ENCODE results near the gene IGSF5.
"Not testable (repeated sequence)": the region's sequence is repeated elsewhere in the genome, so short reads cannot be mapped to it uniquely, and the experiment has no call there.

Gene IGSF5

DNA sequence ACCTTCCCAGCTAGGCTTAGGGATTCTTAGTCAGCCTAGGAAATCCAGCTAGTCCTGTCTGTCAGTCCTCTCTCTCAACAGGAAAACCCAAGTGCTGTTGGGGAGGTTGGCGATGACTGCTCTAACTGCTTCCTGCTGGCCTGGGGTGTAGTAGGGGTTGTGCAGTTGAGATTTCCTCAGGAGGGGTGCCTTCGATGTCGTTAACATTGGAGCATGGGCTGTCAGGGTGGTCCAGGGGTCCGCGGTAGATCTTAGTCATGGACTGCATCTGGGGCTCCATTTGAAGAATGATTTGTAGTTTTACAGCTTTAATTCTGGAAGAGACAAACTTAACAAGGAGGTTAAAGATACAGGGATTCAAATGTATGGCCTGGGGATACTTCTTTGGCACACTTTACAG, 5.5 kb upstream of the IGSF5 start:
- DNase-seq (ENCODE audit: low spot score) = not testable (repeated sequence)

DNA sequence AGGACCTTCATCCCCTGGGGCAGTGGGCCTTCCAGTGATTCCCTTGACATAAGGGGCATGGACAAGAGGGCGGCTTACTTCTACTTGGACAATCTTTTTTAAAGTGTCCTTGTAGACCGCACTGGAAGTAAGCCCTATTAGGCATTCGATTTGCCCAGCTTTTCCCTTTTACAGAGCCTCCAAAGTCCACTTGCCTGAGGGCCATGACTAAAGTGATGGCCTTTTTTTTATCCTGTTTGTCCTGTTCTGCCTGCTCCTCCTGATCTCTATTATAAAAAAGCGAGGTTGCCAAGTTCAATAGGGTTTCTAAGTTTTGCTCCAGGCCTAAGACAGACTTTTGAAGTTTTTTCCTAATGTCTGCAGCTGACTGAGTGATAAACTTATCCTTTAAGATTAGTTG, 2.4 kb upstream of the IGSF5 start:
- not testable (repeated sequence) for DNase-seq (ENCODE audit: low spot score)

DNA sequence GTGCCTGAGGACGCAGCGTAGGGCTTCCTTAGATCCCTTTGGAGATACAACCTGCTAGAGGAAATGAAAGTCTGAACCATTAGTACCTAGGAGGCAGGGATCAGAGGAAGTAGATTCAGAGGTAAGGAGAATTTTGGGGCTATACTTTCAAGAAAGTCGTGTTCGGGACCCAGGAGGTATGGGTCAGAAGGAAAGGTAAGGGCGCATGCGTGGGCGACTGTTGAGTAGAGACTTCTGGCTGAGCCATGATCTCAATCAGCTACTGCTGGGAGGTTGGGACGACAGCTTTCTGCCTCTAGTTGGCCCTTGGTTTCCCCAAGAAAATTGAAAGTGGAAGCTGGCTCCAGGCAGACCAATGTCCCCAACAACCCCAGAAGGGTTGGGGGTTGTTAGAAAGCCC, 349 bp downstream of the IGSF5 start:
- not testable (repeated sequence) for DNase-seq (ENCODE audit: low spot score)

DNA sequence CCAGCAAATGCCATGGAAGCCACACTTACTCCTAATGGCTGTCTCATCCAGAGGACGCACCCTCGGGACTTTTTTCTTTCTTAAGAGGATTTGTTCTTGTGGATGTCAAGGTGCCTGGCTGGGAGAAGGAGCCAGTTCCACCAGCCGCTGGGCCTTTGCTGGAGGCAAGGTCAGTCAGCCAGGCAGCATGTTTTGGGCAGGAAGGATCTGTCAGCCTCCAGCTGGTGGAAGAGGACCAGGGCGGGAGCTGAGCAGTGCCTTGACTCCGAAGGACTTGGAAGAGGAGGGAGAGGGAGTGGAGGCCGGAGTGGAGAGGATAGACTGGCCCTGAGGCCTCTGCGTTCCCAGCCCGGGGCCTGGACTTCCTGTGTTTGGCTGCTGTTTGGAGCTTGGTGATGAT, 5.7 kb downstream of the IGSF5 start:
- DNase-seq (ENCODE audit: low spot score) = no peak

DNA sequence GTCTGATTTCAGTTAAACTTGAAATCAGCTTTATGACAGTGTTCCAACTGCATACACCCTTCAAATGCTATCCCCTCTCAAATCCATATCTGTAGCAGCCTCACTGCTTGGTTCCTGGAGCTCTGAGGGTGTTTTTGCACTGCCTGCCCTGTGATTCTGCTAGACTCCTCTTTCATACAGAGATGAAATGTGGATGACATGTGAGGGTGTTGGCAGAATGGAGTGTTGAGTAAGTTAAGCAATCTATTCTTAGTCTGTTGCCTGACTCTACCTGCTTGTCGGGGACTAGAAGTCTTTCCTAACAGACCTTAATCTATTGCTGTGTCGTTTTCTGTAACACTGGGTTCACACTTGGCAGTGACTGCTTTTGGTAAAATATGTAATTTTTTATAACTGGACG, 9.8 kb downstream of the IGSF5 start:
- DNase-seq (ENCODE audit: low spot score) = no peak

DNA sequence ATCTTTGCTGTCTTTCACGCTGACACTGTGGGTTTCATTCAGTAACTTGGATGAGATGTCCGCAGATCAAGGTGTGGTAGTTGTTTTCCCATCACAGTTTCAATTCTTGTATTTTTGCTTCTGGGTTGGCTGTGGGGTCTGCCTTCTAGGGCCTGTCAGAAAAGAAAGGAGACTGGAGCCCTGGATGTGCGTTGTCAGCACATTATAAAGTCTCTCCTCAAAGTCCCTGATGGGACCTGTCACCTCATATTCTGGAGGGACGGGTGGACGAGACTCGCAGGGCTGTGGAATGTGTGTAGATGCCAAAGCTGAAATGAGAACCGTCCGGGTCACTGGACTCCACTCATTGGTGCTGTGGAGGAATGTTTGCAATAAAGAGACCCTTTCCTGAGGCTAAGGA, 11.3 kb downstream of the IGSF5 start:
- no peak for DNase-seq (ENCODE audit: low spot score)

DNA sequence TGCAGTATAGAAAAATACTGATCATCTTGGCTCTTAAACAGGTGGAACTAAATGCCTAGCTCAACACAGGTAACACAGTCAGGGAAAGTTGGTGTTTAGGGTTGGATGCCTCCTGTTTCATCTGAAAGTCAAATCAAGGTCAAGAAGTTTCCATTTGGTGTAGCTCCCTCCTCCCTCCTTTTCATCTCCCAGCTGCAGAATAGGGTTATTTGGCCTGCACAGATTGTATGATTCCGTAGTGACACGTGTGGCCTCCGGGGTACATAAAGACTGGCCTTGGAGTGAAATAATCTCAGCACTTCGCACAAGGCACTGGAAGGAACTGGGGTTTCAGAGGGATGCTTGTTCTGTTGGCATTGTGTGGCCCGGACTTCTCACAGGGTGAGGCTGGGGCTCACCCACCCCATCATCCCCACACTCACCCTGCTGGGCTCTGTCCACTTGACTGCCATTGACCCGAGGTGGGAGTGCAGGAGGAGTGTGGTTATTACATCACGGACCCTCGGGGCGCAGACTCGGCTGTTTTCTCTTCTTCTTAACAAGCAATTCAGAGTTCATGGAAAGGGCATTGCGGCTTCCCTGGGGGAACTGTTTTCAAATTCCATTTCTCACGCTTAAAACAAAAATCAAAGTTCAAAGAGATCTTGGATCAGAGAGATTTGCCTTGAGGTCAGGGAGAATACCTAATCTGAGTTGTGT, 18.4 kb downstream of the IGSF5 start:
- DNase-seq (ENCODE audit: low spot score) = no peak

DNA sequence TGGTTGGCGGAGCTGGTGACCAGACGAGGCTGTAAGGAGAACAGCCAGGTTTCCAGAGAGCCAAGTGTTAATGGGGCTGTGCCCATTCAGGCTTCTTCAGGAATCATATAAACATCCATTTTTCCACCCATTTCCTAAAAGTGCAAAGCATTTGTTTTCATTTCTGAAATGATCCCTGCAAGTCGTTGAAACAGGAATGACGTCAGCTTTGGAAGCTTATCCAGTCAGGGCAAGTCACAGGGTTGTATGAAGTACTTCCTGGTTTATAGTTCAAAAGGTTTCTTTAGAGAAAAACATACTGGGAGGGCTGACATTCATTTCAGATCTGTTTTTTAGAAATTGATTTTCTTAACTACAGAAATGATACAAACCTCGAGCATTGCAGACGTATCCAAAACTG, 29.2 kb downstream of the IGSF5 start:
- no peak for DNase-seq (ENCODE audit: low spot score)

DNA sequence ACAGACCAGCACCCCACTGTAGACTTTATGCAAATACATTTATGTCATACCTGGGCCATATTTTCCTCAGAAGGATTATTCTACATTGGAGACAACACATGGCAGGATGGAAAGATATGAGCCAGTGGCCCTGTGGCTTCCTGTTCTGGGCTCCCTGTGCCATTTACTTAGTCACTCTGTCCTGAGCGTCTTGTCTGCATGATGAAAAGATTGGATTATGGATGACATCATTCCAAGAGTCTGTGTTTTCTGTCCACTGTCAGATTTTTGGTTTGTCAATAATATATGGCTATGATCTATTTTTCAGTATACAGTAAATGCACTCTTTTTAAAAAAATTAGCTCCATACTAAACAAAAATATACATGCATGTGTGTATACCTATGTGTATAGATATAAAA, 30.8 kb downstream of the IGSF5 start:
- DNase-seq (ENCODE audit: low spot score) = no peak

DNA sequence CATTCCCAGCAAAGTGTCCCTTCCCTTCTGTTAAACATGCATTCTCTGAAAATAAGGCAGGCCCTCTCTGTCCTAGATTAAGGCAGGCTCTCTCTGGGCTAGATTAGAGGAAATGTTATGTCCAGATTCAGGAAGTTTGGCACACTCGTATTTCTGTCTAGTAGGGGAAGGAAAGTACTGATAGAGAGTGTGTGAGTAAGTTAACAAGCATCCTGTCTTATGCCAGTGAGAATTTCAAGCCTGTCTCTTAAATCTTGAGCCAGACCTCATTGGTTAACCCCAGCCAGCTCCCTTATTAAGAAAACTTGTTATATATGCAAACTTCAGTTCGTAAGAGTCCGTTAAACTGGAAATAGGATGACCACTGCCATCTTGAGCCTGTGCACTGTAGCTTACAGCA, 31.6 kb downstream of the IGSF5 start:
- no peak for DNase-seq (ENCODE audit: low spot score)

DNA sequence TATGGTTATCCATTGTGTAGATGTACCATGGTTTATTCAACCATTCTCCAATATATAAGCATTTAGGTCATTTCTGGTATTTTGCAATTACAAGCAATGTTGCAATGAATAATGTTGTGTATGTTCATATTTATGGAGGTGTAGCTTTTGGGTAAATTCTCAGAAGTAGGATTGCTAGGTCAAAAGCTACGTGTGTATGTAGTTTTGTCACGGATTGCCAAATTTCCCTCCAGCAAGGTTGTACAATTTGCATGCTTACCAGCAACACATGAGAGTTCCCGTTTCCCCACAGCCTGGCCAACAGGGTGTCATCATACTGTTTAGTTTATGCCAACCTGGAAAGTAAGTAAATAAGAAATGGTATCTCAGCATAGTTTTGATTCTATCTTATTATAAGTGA, 36.3 kb downstream of the IGSF5 start:
- no peak for DNase-seq (ENCODE audit: low spot score)

DNA sequence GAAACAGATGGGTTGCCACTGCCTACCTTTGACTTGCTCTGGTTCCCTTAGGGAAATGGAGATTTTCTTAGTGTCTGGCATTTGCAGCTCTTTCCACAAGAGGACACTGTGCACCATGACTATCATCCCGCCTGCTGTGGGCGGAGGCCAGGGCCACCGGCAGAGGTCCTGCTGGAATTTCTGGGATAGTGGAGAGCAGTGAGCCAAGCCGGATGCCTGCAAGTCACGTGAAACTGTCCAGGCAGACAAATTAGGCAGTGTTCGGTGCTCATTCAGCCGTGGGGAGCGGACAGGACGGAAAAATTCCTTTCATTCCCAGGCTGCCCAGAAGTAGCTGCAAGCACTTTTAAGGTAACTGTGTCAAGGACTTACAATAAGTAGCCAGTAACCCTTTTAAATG, 43.4 kb downstream of the IGSF5 start:
- no peak for DNase-seq (ENCODE audit: low spot score)

DNA sequence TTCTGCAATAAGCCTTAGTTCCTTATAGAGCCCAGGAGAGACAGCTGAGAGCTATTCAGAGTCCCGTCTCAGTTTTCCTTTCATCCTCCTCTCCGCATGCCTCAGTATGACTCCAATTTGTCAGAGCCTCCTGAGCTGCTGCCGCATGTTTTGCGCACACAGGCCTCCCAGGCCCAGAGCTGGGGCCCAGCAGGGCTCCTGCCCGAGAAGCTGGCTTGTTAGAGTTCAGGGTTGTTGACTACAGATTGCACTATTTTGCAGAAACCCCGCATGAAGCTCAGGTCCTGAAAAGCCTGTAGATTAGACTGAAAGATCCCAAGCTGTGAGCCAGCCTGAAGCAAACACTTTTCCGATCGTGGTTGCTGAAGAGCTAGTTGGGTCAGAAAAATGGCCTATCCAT, 51.5 kb downstream of the IGSF5 start:
- DNase-seq (ENCODE audit: low spot score) = no peak

DNA sequence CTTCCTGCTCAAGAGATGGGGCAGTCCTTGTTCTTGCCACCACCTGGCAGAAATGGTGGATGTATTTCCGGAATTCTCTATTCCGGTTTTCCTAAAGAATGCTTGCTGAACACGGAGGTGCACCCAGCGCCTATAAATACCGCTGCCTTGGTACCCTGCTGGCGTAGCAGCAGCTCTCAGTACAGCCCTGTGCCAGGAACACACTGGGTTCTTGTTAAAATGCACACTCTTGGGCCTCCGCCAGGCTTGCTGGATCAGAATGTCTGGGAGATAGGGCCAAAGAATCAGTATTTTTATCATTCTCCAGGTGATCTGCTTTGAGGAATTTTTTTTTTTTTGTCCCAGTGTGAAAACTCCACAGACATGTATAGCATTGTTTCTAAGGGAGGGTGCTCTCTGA, 54.2 kb downstream of the IGSF5 start:
- no peak for DNase-seq (ENCODE audit: low spot score)

DNA sequence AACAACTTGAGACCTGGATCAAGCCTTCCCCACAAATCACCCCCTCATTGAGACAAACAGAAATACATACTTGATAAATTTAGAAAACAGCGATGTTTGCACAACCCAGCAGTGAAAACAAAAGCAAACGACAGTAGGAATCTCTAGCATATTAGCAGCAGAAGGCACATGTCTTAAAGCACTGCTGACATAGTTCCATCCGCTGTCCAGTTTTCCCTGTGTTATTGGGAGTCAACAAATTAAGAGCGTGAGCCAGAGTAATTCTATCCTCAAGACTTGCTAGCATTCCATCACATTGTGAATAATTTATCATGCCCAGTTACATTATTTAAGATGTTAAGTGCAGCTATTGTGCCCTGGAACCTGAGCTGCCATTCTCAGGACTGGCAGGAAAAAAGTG, 55.3 kb downstream of the IGSF5 start:
- DNase-seq (ENCODE audit: low spot score) = no peak

DNA sequence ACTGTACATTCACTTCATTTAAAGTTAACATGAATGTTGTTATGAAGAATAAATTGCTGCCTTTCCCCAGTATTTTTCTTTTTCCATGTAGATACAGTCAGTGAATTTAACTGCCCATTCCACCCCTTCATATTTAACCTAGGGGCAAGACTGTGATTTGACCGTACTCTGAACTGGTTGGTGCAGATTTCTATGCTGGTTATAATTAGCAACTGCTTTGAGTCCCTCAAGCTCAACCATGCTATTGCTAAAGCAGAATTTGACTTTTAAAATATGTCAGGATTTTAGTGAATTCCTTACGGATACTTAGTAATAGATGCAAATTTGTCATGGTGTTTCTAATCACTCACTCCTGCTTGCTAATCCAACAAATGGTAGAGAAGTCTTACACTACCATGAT, 57.2 kb downstream of the IGSF5 start:
- no peak for DNase-seq (ENCODE audit: low spot score)

DNA sequence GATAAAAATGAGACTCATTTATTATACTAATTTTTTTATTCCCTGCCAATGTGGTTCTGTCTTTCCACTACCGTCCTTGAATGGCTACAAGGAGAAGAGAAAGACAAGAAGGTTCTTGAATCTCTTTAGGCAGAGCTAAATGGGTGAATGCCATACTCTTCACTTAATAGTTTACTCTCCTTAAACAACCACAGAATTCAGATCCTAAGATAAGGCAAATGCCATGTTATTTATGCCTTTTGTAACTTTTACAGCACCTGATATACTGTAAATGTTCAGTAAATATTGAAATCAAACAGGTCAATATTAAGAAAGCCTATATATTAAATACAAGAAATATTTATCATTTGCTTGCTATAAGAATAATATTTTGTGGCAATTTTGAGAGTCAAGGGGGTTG, 58.4 kb downstream of the IGSF5 start:
- no peak for DNase-seq (ENCODE audit: low spot score)

DNA sequence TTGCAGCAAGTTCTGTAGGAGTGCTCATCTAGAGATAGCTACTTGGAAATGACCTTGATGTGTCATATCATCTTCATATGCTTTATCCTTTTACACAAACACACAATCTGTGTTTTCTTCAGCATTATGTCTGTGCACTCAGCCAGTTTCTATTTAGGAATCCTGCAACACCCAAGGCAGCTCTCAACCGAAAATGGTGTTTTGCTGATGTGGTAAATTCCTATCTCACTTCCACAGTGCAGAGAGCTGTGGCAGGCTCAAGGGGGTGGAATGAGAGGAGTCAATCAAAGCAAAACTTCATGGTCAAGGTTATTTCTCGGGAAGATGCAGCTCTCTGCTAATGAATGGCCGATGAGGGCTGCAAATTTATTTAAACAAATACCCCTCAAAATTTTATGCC, 59.3 kb downstream of the IGSF5 start:
- no peak for DNase-seq (ENCODE audit: low spot score)

DNA sequence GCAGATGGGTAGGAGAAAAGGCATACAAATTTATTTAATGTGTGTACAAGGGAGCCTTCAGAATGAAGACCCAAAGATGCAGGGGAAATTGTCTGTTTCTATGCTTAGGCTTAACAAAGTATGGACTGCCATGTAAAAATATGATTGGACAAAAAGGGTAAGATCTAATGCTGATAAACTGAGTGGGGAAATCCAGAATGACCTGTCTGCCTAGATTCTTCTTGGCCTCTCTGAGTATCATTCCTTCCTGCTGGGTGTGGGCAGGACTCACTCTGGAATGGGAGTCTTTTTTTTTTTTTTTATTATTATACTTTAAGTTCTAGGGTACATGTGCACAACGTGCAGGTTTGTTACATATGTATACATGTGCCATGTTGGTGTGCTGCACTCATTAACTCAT, 61.0 kb downstream of the IGSF5 start:
- DNase-seq (ENCODE audit: low spot score) = no peak

DNA sequence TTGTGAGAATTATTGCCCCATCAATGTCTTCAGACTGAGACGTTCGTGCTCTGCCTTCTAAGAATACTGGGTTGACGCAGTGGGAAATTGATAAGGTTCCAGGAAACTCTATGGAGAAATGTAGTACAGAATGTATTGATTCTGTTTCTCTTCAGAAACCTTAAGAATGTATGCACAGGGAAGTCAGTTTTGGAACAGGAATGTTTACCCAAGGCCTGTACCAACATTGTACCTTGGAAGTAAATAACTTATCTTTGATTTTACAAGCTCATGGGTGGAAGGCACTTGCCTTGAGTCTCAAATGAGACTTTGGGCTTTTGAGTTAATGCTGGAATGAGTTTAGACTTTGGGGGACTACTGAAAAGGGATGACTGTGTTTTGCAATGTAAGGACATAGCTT, 62.8 kb downstream of the IGSF5 start:
- DNase-seq (ENCODE audit: low spot score) = no peak

DNA sequence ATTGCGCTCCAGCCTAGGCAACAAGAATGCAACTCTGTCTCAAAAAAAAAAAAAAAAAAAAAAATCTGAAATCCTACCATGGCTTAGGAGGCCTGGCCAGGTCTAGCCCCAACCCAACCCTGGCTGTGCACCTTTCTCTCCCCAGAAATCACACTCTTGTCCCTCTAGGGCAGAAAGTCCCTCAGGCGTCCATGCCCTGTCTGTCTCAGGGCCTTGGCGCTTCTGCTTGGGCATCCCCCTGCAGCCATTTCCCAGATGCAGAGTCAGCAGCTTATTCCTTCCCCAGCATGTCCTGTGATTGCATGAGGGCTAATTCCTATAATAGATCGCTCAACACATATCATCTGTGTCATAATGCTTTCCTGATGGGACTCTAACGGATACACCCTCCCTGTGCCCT, 65.0 kb downstream of the IGSF5 start:
- no peak for DNase-seq (ENCODE audit: low spot score)

DNA sequence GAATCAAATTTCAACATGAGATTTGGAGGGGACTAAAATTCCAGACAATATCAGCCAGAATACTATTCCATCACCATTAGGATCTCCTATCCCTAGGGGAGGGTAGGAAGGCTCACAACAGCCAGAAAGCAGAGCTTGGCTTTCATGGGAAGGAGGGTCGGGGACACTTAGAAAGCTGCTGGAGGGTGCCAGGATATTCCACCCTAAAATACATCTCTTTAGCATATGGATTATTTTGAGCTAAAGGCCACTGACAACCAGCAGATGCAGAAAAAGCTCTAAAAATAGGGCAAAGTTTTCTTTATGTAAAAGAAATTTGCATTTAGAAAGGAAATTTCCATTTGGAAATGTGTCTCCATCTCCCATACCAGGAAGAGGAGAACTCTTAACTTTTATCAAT, 68.0 kb downstream of the IGSF5 start:
- no peak for DNase-seq (ENCODE audit: low spot score)

DNA sequence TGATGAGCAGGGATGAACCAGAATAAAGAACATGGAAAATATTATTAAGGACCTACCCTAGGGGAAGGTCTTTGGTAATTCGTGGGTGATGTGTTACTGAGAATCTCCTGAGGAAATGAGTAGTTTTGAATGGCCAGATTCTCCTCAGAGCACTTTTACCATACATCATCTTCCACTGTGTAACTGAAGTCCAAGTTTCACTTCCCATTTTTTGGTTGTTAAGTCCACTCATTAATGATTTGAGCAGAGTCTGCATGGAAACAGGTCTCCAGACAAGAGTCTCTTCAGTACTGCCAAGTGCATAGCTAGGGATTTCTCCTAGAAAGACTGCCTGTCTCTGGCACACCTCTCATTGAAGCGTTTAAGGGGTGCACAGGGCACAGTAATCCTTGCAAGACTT, 73.6 kb downstream of the IGSF5 start:
- DNase-seq (ENCODE audit: low spot score) = no peak

DNA sequence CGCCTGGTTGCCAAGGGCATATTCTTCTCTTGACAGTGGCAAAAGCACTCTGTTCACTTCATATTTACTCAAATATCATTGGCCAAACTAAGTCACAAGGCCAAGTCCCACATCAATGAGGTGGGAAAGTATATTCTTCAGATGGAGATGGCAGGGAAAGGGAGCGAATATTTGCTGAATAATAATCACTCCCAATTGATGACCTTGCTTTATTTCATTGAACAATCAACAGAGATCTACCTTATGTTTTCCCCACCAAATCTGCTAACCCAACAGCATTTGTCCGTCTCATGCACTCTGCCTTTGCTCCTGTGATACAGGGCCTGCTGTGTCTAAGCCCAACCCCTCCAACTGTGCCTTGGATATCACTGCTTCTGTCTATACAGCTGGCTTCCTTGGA, 77.1 kb downstream of the IGSF5 start:
- DNase-seq (ENCODE audit: low spot score) = no peak

DNA sequence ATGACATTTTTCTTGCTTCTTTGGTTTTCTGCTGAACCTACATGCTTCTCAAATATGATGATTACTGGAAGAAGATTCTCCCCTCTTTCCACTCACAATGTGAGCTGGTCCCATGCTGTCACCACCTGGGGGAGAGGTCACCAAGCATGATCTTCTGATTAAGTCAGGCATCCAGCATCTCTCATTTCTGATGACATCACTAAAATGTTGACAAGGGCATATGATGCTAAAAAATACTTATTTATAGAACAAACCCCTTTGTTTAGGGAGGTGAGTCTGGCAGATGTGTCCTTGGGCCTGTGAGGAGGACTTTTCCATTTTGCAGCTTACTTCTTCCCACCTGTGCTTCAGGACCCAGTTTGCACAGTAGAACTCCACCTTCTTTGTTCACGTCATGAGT, 80.3 kb downstream of the IGSF5 start:
- DNase-seq (ENCODE audit: low spot score) = no peak
